HG03135 (cell line): ENCODE data around the gene LRRC1.

Experiments
- ATAC-seq: cut with Tn5 transposase; IDR thresholded peaks from one replicate; pipeline ENCODE4 v1.9.1; 2021; ENCODE audit warnings: mild to moderate bottlenecking, moderate library complexity; ENCODE audit not compliant: unreplicated experiment

The LRRC1 gene

GRCh38 chr6:53813801-53814200 is 19.0 kb downstream of the LRRC1 start:
- no peak for ATAC-seq

GRCh38 chr6:53814353-53814752 is 19.5 kb downstream of the LRRC1 start:
- ATAC-seq = no peak

- no peak for ATAC-seq
Observed at GRCh38 chr6:53815381-53816119, 20.7 kb downstream of the LRRC1 start.

- no peak for ATAC-seq
Observed at GRCh38 chr6:53818858-53819609, 24.2 kb downstream of the LRRC1 start.

GRCh38 chr6:53822401-53823125 is 27.8 kb downstream of the LRRC1 start:
- no peak for ATAC-seq

- no peak for ATAC-seq
Observed at GRCh38 chr6:53824714-53825113, 29.9 kb downstream of the LRRC1 start.

- ATAC-seq = no peak
Observed at GRCh38 chr6:53825532-53826321, 30.9 kb downstream of the LRRC1 start.

GRCh38 chr6:53827531-53827930 is 32.7 kb downstream of the LRRC1 start:
- no peak for ATAC-seq

GRCh38 chr6:53828215-53828614 is 33.4 kb downstream of the LRRC1 start:
- no peak for ATAC-seq

- ATAC-seq = no peak
Observed at GRCh38 chr6:53828966-53829697, 34.3 kb downstream of the LRRC1 start.

- ATAC-seq = no peak
Observed at GRCh38 chr6:53829698-53830221, 35.0 kb downstream of the LRRC1 start.

- ATAC-seq = no peak
Observed at GRCh38 chr6:53830366-53830765, 35.6 kb downstream of the LRRC1 start.

- ATAC-seq = no peak
Observed at GRCh38 chr6:53831081-53831869, 36.5 kb downstream of the LRRC1 start.

GRCh38 chr6:53831936-53832660 is 37.3 kb downstream of the LRRC1 start:
- ATAC-seq = no peak

GRCh38 chr6:53833155-53833554 is 38.4 kb downstream of the LRRC1 start:
- no peak for ATAC-seq

- no peak for ATAC-seq
Observed at GRCh38 chr6:53834132-53834531, 39.3 kb downstream of the LRRC1 start.

GRCh38 chr6:53837865-53838769 is 43.3 kb downstream of the LRRC1 start:
- no peak for ATAC-seq

- no peak for ATAC-seq
Observed at GRCh38 chr6:53840027-53840426, 45.2 kb downstream of the LRRC1 start.
